Colonic mucosa (tissue), 4 donors: ENCODE results near the gene ADORA2A. TPM values are rescaled to one million over a fixed set of nuclear protein-coding genes. Genes with fewer than 3 reads are reported as not detected.

Experiments used
- DNase-seq: peaks from one replicate; pipeline ENCODE4 v3.0.0-alpha.2; 2020
- H3K27ac ChIP-seq: fragments of 200-600 bp; one replicate; pipeline ENCODE4 v1.8.0; 2021
- H3K27me3 ChIP-seq: fragments of 200-600 bp; one replicate; pipeline ENCODE4 v1.8.0; 2021
- H3K36me3 ChIP-seq: fragments of 200-600 bp; one replicate; pipeline ENCODE4 v1.8.0; 2021
- H3K4me1 ChIP-seq: fragments of 200-600 bp; one replicate; pipeline ENCODE4 v1.8.0; 2021; ENCODE audit warnings: mild to moderate bottlenecking
- H3K4me3 ChIP-seq: fragments of 200-600 bp; one replicate; pipeline ENCODE4 v1.8.0; 2021
- H3K9ac ChIP-seq, 2 donors: one replicate each; pipeline ENCODE4 v1.7.0; 2013; ENCODE audit warnings: control low read depth in 2 of 2, low read depth in 2 of 2, low read length in 2 of 2
- H3K9me3 ChIP-seq: fragments of 200-600 bp; one replicate; pipeline ENCODE4 v1.8.0; 2021
- CTCF ChIP-seq: fragments of 200-600 bp; IDR thresholded peaks from one replicate; pipeline ENCODE4 v1.8.0; 2022; ENCODE audit warnings: antibody characterized with exemption, mild to moderate bottlenecking
- intact Hi-C: fragments of 100-400 bp; cut with DNase I; formaldehyde crosslinking; loops from one replicate; pipeline ENCODE4 v1.14.1; 2022
- total RNA-seq, 2 donors: library from RNA; stranded (reverse); fragmentation: NEBNext Ultra II Directional in 1 of 2; extraction: Animal tissue kit (Norgen Biotek cat#: 25700) in 1 of 2; gene quantifications; one replicate each; pipeline ENCODE4 v1.2.1, GENCODE V29; 2021
- donor health status: healthy.
- donor health status: DM: no; HTN: no; CAD: no.
- donor health status: DM: no; HTN: no; CAD: no.

Gene ADORA2A
- total RNA-seq, 2 donors from 2014 or later, result 1.5 to 2.5 TPM

GRCh38 chr22:24440718-24441405, 13.5 kb downstream of the ADORA2A start:
- DNase-seq, result no peak

DNA sequence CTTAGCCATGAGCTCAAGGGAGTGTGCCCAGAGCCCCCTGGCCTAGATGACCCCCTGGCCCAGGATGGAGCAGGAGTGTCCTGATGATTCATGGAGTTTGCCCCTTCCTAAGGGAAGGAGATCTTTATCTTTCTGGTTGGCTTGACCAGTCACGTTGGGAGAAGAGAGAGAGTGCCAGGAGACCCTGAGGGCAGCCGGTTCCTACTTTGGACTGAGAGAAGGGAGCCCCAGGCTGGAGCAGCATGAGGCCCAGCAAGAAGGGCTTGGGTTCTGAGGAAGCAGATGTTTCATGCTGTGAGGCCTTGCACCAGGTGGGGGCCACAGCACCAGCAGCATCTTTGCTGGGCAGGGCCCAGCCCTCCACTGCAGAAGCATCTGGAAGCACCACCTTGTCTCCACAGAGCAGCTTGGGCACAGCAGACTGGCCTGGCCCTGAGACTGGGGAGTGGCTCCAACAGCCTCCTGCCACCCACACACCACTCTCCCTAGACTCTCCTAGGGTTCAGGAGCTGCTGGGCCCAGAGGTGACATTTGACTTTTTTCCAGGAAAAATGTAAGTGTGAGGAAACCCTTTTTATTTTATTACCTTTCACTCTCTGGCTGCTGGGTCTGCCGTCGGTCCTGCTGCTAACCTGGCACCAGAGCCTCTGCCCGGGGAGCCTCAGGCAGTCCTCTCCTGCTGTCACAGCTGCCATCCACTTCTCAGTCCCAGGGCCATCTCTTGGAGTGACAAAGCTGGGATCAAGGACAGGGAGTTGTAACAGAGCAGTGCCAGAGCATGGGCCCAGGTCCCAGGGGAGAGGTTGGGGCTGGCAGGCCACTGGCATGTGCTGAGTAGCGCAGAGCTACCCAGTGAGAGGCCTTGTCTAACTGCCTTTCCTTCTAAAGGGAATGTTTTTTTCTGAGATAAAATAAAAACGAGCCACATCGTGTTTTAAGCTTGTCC, 14.3 kb downstream of the ADORA2A start:
- TF ChIP-seq CTCF, result no peak
- Histone ChIP-seq H3K9ac (no peak overlapping the region), H3K9me3 (no peaks in the 10 kb centered on the region), H3K27me3 (no peaks in the 10 kb centered on the region), H3K36me3 (no peaks in the 10 kb centered on the region), H3K27ac (no peak overlapping the region), H3K4me1 (no peaks in the 10 kb centered on the region), H3K4me3 (no peak overlapping the region)
- intact Hi-C loops, result no loop called here
- DNase-seq, result no peak

More at GRCh38 chr22:24440718-24441405, 13.5 kb downstream of the ADORA2A start:
- H3K27me3 ChIP-seq, result no peaks in the 10 kb centered on the region
- H3K9me3 ChIP-seq, result no peaks in the 10 kb centered on the region
- H3K27ac ChIP-seq, result no peak overlapping the region
- no peak overlapping the region for H3K9ac ChIP-seq
- no peaks in the 10 kb centered on the region for H3K4me1 ChIP-seq
- H3K4me3 ChIP-seq, result no peak overlapping the region
- intact Hi-C loops, result no loop called here
- no peak for TF ChIP-seq CTCF
- no peaks in the 10 kb centered on the region for H3K36me3 ChIP-seq

DNA sequence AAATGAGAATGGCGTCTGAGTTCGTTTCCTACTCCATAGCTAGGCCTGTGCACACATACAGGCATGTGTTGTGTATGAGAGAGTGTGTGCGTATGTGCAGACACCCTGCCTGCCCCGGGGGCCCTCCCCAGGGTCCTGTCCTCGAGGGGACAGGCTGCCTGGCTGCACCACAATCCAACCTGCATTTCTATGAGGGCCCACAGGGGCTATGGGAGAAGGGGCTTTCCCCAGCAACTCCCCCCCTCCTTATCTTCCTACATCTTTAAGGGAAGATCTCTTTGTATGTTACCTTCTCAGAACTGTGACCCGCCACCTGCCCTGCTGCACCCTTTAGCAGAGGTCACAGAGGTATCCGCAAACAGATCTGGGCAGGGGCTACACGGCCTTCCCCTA, 14.9 kb downstream of the ADORA2A start:
- TF ChIP-seq CTCF, result no peak
- no peak overlapping the region for H3K4me3 ChIP-seq
- no peak overlapping the region for H3K27ac ChIP-seq
- no peaks in the 10 kb centered on the region for H3K4me1 ChIP-seq
- no peaks in the 10 kb centered on the region for H3K36me3 ChIP-seq
- intact Hi-C loops, result no loop called here
- H3K9me3 ChIP-seq, result no peaks in the 10 kb centered on the region
- no peaks in the 10 kb centered on the region for H3K27me3 ChIP-seq
- no peak for DNase-seq
- no peak overlapping the region for H3K9ac ChIP-seq

- Histone ChIP-seq H3K36me3 (no peaks in the 10 kb centered on the region), H3K4me3 (no peak overlapping the region), H3K27ac (no peak overlapping the region), H3K4me1 (no peaks in the 10 kb centered on the region), H3K9ac (no peak overlapping the region), H3K27me3 (no peaks in the 10 kb centered on the region), H3K9me3 (no peaks in the 10 kb centered on the region)
- intact Hi-C loops, result no loop called here
- TF ChIP-seq CTCF, result no peak
- no peak for DNase-seq
Measured at GRCh38 chr22:24443668-24444067, 16.3 kb downstream of the ADORA2A start.

DNA sequence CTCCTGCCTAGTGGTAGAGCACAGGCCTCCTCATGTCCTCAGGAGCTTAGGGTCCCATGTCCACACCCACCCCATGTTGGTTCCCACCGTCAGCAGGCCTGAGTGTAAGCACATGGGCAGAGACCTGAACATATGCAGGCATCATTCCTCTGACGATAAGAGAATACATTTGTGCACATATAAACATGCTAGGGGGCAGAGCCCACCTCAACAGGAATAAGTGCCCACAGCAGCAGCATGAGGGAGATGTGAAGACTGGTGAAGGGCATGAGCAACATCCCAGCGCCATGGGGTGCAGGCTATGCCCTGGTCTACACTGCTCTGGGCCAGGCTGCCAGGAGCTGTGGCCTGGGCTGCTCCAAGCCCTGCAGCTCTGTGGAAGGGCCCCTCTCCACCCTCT, 16.9 kb downstream of the ADORA2A start:
- Histone ChIP-seq H3K4me1 (no peaks in the 10 kb centered on the region), H3K36me3 (no peaks in the 10 kb centered on the region), H3K9me3 (no peaks in the 10 kb centered on the region), H3K4me3 (no peak overlapping the region), H3K27ac (no peak overlapping the region), H3K9ac (no peak overlapping the region), H3K27me3 (no peaks in the 10 kb centered on the region)
- no peak for TF ChIP-seq CTCF
- intact Hi-C loops, result no loop called here
- DNase-seq, result no peak
